ENCODE measurements around the gene OR8B8. TPM values are rescaled to one million over a fixed set of nuclear protein-coding genes. Genes with fewer than 3 reads are reported as not detected.

OR8B8 gene
- total and polyA plus RNA-seq, 10 of the 15 experiments (the other 5 are each of a cell fraction or from before 2014, with no cell fraction given), result not detected

DNA sequence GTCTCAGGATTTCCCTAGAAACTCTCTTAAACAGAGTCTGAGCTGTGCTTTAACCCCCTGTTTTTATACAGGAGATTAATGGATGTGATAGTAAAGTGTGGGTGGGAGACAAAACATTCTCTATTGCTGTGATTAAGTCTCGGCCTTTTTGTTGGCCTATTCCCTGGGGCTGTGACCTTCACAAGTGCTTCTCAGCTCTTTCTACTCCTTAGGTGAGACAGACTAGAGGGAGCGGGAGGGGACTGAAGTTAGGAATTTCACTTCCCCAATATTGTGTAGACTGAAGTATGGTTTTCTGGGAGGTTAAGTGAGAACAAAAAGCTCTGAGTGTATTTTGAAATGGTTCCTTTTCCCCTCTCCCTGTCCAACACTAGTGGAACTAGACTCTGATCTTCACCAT lies 29.8 kb upstream of the OR8B8 start:
- Histone ChIP-seq H4K20me1 (ENCODE audit: control insufficient read depth, insufficient read depth) (no peaks in the 10 kb centered on the region), H3K4me1 (ENCODE audit: control insufficient read depth, insufficient read depth, low read length) (no peaks in the 10 kb centered on the region), H3K27me3 (replicated peaks in 1 of 2; ENCODE audit: control insufficient read depth in 2 of 2, insufficient read depth in 2 of 2, low read length in 1 of 2) (no peaks in the 10 kb centered on the region; a peak in 1 of 4 replicates), H3K27ac (ENCODE audit: control insufficient read depth, insufficient read depth) (no peak overlapping the region), H3K9me3 (replicated peaks; ENCODE audit: control insufficient read depth, insufficient read depth, low read length) (no peaks in the 10 kb centered on the region), H2AFZ (ENCODE audit: control insufficient read depth, low read depth, low read length) (no peak overlapping the region), H3K4me2 (ENCODE audit: control insufficient read depth, insufficient read depth) (no peak overlapping the region), H3K9ac (ENCODE audit: control insufficient read depth, insufficient read depth, low read length) (no peak overlapping the region), H3K36me3 (ENCODE audit: control insufficient read depth in 2 of 2, insufficient read depth in 2 of 2, low read length in 1 of 2) (no peaks in the 10 kb centered on the region), H3K79me2 (ENCODE audit: control insufficient read depth, insufficient read depth, low read length) (no peaks in the 10 kb centered on the region), H3K4me3 (no peak overlapping the region)
- intact Hi-C loops (cut with micrococcal nuclease; ENCODE audit: unreplicated experiment) (no loop called here), in situ Hi-C loops (cut with MboI) (no loop called here)
- ChIA-PET CTCF (no interaction called here), SMC1A (ENCODE audit: uncharacterized antibody, unreplicated experiment) (interaction anchor here (0.9 kb wide), 1 partner anchor 13 kb away, joined by 4 read pairs; no protein-coding TSS in a partner anchor), RAD21 (ENCODE audit: unreplicated experiment) (no interaction called here), POLR2A (no interaction called here)
- no peak for FAIRE-seq
- ATAC-seq, result no peak
- TF ChIP-seq SPI1 (IDR thresholded peaks at IDR 0.05; ENCODE audit: borderline replicate concordance, insufficient read depth, low read depth, low read length) (0 out of 2 replicates have a peak, but pooled peaks have one; percentile 15), CEBPB (IDR thresholded peaks at IDR 0.05; ENCODE audit: borderline replicate concordance in 1 of 2, low read depth in 2 of 2, low read length in 2 of 2) (no peak), ATF7 (IDR thresholded peaks at IDR 0.05; ENCODE audit: low read depth) (no peak), HDAC2 (IDR thresholded peaks at IDR 0.05) (no peak)
- TF ChIP-seq, protein P1, sequence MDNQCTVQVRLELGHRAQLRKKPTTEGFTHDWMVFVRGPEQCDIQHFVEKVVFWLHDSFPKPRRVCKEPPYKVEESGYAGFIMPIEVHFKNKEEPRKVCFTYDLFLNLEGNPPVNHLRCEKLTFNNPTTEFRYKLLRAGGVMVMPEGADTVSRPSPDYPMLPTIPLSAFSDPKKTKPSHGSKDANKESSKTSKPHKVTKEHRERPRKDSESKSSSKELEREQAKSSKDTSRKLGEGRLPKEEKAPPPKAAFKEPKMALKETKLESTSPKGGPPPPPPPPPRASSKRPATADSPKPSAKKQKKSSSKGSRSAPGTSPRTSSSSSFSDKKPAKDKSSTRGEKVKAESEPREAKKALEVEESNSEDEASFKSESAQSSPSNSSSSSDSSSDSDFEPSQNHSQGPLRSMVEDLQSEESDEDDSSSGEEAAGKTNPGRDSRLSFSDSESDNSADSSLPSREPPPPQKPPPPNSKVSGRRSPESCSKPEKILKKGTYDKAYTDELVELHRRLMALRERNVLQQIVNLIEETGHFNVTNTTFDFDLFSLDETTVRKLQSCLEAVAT (IDR thresholded peaks at IDR 0.05), result no peak
- WGBS (ENCODE audit: insufficient coverage, insufficient replicate concordance, low lambda C conversion rate, missing lambda C conversion rate), result 47% methylated on average over 2 of the region's 2 CpGs
- DNase-seq (ENCODE audit: low read depth, low spot score), result no peak
- BruUV-seq (replicated peaks), result no TSS peak

DNA sequence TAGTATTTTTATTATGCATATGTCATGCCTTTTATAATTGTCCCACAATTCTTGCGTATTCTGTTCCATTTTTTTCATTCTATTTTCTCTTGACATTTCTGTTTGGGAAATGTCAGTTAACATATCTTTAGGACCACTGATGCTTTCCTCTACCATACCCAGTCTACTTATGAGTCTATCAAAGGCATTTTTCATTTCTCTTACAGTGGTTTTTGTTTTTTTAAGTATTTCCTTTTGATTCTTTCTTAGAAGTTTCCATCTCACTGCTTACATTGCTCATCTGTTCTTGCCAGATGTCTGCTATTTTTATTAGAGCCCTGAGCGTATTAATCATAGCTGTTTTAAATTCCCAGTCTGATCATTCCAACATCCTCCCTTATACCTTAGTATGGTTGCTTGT lies 29.3 kb upstream of the OR8B8 start:
- Histone ChIP-seq H4K20me1 (ENCODE audit: control insufficient read depth, insufficient read depth) (no peaks in the 10 kb centered on the region), H3K4me3 (no peak overlapping the region), H3K79me2 (ENCODE audit: control insufficient read depth, insufficient read depth, low read length) (no peaks in the 10 kb centered on the region), H2AFZ (ENCODE audit: control insufficient read depth, low read depth, low read length) (no peak overlapping the region), H3K9me3 (replicated peaks; ENCODE audit: control insufficient read depth, insufficient read depth, low read length) (no peaks in the 10 kb centered on the region), H3K9ac (ENCODE audit: control insufficient read depth, insufficient read depth, low read length) (no peak overlapping the region), H3K4me2 (ENCODE audit: control insufficient read depth, insufficient read depth) (no peak overlapping the region), H3K27me3 (replicated peaks in 1 of 2; ENCODE audit: control insufficient read depth in 2 of 2, insufficient read depth in 2 of 2, low read length in 1 of 2) (no peaks in the 10 kb centered on the region; a peak in 1 of 4 replicates), H3K4me1 (ENCODE audit: control insufficient read depth, insufficient read depth, low read length) (no peaks in the 10 kb centered on the region), H3K36me3 (ENCODE audit: control insufficient read depth in 2 of 2, insufficient read depth in 2 of 2, low read length in 1 of 2) (no peaks in the 10 kb centered on the region), H3K27ac (ENCODE audit: control insufficient read depth, insufficient read depth) (no peak overlapping the region)
- ATAC-seq (no peak), DNase-seq (ENCODE audit: low read depth, low spot score) (no peak), FAIRE-seq (no peak)
- WGBS (ENCODE audit: insufficient coverage, insufficient replicate concordance, low lambda C conversion rate, missing lambda C conversion rate), result 44% methylated on average over 2 of the region's 2 CpGs
- intact Hi-C loops (cut with micrococcal nuclease; ENCODE audit: unreplicated experiment) (no loop called here), in situ Hi-C loops (cut with MboI) (no loop called here)
- CTCF ChIA-PET, result no interaction called here
- POLR2A ChIA-PET, result no interaction called here
- BruUV-seq (replicated peaks), result no TSS peak
- RAD21 ChIA-PET (ENCODE audit: unreplicated experiment), result no interaction called here
- SMC1A ChIA-PET (ENCODE audit: uncharacterized antibody, unreplicated experiment), result no interaction called here
- TF ChIP-seq RAD21 (IDR thresholded peaks at IDR 0.05; ENCODE audit: insufficient read depth, low read depth, low read length) (no peak), HCFC1 (IDR thresholded peaks at IDR 0.05; ENCODE audit: low read length) (no peak), KAT2A (conservative IDR thresholded peaks at IDR 0.05; ENCODE audit: control insufficient read depth, low read depth, low read length) (no peak), BACH1 (IDR thresholded peaks at IDR 0.05; ENCODE audit: borderline replicate concordance) (no peak)
- TF ChIP-seq, protein P2, sequence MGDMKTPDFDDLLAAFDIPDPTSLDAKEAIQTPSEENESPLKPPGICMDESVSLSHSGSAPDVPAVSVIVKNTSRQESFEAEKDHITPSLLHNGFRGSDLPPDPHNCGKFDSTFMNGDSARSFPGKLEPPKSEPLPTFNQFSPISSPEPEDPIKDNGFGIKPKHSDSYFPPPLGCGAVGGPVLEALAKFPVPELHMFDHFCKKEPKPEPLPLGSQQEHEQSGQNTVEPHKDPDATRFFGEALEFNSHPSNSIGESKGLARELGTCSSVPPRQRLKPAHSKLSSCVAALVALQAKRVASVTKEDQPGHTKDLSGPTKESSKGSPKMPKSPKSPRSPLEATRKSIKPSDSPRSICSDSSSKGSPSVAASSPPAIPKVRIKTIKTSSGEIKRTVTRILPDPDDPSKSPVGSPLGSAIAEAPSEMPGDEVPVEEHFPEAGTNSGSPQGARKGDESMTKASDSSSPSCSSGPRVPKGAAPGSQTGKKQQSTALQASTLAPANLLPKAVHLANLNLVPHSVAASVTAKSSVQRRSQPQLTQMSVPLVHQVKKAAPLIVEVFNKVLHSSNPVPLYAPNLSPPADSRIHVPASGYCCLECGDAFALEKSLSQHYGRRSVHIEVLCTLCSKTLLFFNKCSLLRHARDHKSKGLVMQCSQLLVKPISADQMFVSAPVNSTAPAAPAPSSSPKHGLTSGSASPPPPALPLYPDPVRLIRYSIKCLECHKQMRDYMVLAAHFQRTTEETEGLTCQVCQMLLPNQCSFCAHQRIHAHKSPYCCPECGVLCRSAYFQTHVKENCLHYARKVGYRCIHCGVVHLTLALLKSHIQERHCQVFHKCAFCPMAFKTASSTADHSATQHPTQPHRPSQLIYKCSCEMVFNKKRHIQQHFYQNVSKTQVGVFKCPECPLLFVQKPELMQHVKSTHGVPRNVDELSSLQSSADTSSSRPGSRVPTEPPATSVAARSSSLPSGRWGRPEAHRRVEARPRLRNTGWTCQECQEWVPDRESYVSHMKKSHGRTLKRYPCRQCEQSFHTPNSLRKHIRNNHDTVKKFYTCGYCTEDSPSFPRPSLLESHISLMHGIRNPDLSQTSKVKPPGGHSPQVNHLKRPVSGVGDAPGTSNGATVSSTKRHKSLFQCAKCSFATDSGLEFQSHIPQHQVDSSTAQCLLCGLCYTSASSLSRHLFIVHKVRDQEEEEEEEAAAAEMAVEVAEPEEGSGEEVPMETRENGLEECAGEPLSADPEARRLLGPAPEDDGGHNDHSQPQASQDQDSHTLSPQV (IDR thresholded peaks at IDR 0.05), result no peak
- TF ChIP-seq, protein P3, sequence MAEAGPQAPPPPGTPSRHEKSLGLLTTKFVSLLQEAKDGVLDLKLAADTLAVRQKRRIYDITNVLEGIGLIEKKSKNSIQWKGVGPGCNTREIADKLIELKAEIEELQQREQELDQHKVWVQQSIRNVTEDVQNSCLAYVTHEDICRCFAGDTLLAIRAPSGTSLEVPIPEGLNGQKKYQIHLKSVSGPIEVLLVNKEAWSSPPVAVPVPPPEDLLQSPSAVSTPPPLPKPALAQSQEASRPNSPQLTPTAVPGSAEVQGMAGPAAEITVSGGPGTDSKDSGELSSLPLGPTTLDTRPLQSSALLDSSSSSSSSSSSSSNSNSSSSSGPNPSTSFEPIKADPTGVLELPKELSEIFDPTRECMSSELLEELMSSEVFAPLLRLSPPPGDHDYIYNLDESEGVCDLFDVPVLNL (IDR thresholded peaks at IDR 0.05; ENCODE audit: low read depth, low read length), result no peak
